MM.1S (cell line): ENCODE results near the gene TPD52L2.

ENCODE experiments used
- DNase-seq: peaks from one replicate; pipeline ENCODE4 v3.0.0-alpha.2; 2015
- H2AFZ ChIP-seq: fragments of 300-600 bp; sonication (generic); 2 replicates; pipeline ENCODE4 v1.6.0; 2016; ENCODE audit warnings: antibody characterized with exemption, low read length
- H3F3A ChIP-seq: fragments of 300-600 bp; sonication (generic); 2 replicates; pipeline ENCODE4 v1.6.1; 2016; ENCODE audit warnings: mild to moderate bottlenecking, antibody characterized with exemption, low read length, moderate library complexity, mixed read lengths; ENCODE audit not compliant: insufficient read depth
- H3K27ac ChIP-seq: fragments of 300-600 bp; sonication (generic); 2 replicates; pipeline ENCODE4 v1.5.1; 2016; ENCODE audit warnings: mild to moderate bottlenecking, low read length
- H3K27me3 ChIP-seq: fragments of 300-600 bp; sonication (generic); replicated peaks from 2 replicates; pipeline ENCODE4 v1.6.0; 2016; ENCODE audit warnings: low read length; ENCODE audit not compliant: insufficient read depth
- H3K36me3 ChIP-seq: fragments of 300-600 bp; sonication (generic); replicated peaks from 2 replicates; pipeline ENCODE4 v1.6.1; 2016; ENCODE audit warnings: mild to moderate bottlenecking, low read length, mixed read lengths; ENCODE audit not compliant: insufficient read depth
- H3K4me1 ChIP-seq: fragments of 300-600 bp; sonication (generic); 2 replicates; pipeline ENCODE4 v1.6.1; 2016; ENCODE audit warnings: low read length, mixed read lengths
- H3K4me2 ChIP-seq: fragments of 300-600 bp; sonication (generic); 2 replicates; pipeline ENCODE4 v1.6.0; 2016; ENCODE audit warnings: low read depth, low read length
- H3K4me3 ChIP-seq: fragments of 300-600 bp; sonication (generic); 2 replicates; pipeline ENCODE4 v1.5.1; 2016; ENCODE audit warnings: low read length, mixed read lengths
- H3K79me2 ChIP-seq: fragments of 300-600 bp; sonication (generic); 2 replicates; pipeline ENCODE4 v1.6.1; 2016; ENCODE audit warnings: mixed run types, low read length, mixed read lengths
- H3K9ac ChIP-seq: fragments of 300-600 bp; sonication (generic); 2 replicates; pipeline ENCODE4 v1.6.1; 2016; ENCODE audit warnings: low read length, mixed read lengths
- H3K9me2 ChIP-seq: fragments of 300-600 bp; sonication (generic); replicated peaks from 2 replicates; pipeline ENCODE4 v1.6.1; 2016; ENCODE audit warnings: mild to moderate bottlenecking, low read length, mixed read lengths; ENCODE audit not compliant: insufficient read depth
- H3K9me3 ChIP-seq: fragments of 300-600 bp; sonication (generic); replicated peaks from 2 replicates; pipeline ENCODE4 v1.6.1; 2016; ENCODE audit warnings: mild to moderate bottlenecking, low read length, mixed read lengths; ENCODE audit not compliant: insufficient read depth
- H4K20me1 ChIP-seq: fragments of 300-600 bp; sonication (generic); 2 replicates; pipeline ENCODE4 v1.6.1; 2016; ENCODE audit warnings: mild to moderate bottlenecking, low read length, moderate library complexity, mixed read lengths; ENCODE audit not compliant: insufficient read depth
- EZH2 ChIP-seq: fragments of 300-600 bp; sonication (generic); optimal IDR thresholded peaks from 2 replicates; pipeline ENCODE3; 2017; ENCODE audit warnings: low read depth, mild to moderate bottlenecking, antibody characterized with exemption, low read length, mixed read lengths
- EZH2phosphoT487 ChIP-seq: fragments of 300-600 bp; sonication (generic); IDR thresholded peaks from 2 replicates; pipeline ENCODE4 v1.6.1; 2018; ENCODE audit warnings: antibody characterized with exemption, low read length
- TF ChIP-seq, protein P1 (sequence below): fragments of 300-600 bp; sonication (generic); IDR thresholded peaks from 2 replicates; pipeline ENCODE4 v1.5.1; 2016; ENCODE audit warnings: antibody characterized with exemption, low read length, mixed read lengths

TPD52L2 gene

DNA sequence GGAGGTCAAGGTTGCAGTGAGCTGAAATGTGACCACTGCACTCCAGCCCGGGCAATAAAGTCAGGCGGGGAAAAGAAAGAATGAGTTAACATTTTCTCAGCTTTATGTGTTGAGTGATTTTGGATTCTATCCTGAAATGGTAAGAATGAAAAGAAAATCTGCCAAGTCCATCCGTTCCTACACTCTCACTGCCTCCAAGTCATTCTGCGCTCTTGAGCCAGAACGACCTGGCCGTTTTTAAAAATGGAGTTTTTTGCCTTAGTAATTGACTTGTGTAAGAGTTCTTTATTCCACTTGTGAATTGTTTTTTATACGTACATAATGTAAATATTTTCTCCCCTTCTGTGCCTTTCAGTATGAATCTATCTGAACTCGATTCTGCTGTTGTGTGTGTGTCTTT, 58.6 kb downstream of the TPD52L2 start:
- Histone ChIP-seq H3F3A (no peaks in the 10 kb centered on the region), H3K4me2 (no peak overlapping the region), H3K27me3 (no peaks in the 10 kb centered on the region), H3K4me1 (no peaks in the 10 kb centered on the region), H4K20me1 (no peaks in the 10 kb centered on the region), H3K27ac (no peak overlapping the region), H3K36me3 (peaks cover 5% of the 10 kb centered on the region; the same call in 1 of the 2 replicates), H3K4me3 (no peak overlapping the region), H3K79me2 (no peaks in the 10 kb centered on the region), H3K9me3 (no peaks in the 10 kb centered on the region), H3K9ac (no peak overlapping the region), H2AFZ (no peak overlapping the region), H3K9me2 (no peaks in the 10 kb centered on the region)
- no peak for DNase-seq
- no peak for TF ChIP-seq EZH2
- TF ChIP-seq EZH2phosphoT487 = no peak
- TF ChIP-seq, protein P1, sequence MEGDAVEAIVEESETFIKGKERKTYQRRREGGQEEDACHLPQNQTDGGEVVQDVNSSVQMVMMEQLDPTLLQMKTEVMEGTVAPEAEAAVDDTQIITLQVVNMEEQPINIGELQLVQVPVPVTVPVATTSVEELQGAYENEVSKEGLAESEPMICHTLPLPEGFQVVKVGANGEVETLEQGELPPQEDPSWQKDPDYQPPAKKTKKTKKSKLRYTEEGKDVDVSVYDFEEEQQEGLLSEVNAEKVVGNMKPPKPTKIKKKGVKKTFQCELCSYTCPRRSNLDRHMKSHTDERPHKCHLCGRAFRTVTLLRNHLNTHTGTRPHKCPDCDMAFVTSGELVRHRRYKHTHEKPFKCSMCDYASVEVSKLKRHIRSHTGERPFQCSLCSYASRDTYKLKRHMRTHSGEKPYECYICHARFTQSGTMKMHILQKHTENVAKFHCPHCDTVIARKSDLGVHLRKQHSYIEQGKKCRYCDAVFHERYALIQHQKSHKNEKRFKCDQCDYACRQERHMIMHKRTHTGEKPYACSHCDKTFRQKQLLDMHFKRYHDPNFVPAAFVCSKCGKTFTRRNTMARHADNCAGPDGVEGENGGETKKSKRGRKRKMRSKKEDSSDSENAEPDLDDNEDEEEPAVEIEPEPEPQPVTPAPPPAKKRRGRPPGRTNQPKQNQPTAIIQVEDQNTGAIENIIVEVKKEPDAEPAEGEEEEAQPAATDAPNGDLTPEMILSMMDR = no peak

GRCh38 chr20:63924241-63924640, 59.2 kb downstream of the TPD52L2 start:
- H3K27ac ChIP-seq = no peak overlapping the region
- no peaks in the 10 kb centered on the region for H3K9me3 ChIP-seq
- no peak overlapping the region for H2AFZ ChIP-seq
- H3K4me2 ChIP-seq = no peak overlapping the region
- peaks cover 5% of the 10 kb centered on the region; the same call in 1 of the 2 replicates for H3K36me3 ChIP-seq
- H3K4me3 ChIP-seq = no peak overlapping the region
- no peak for DNase-seq
- no peaks in the 10 kb centered on the region for H3K9me2 ChIP-seq
- H3K9ac ChIP-seq = no peak overlapping the region
- H3K79me2 ChIP-seq = no peaks in the 10 kb centered on the region
- H4K20me1 ChIP-seq = no peaks in the 10 kb centered on the region
- no peak for TF ChIP-seq EZH2
- TF ChIP-seq, protein P1 = no peak
- TF ChIP-seq EZH2phosphoT487 = no peak
- H3F3A ChIP-seq = no peaks in the 10 kb centered on the region
- no peaks in the 10 kb centered on the region for H3K27me3 ChIP-seq
- H3K4me1 ChIP-seq = no peaks in the 10 kb centered on the region

- Histone ChIP-seq H3K9ac (no peak overlapping the region), H3K27me3 (no peaks in the 10 kb centered on the region), H3K4me2 (no peak overlapping the region), H4K20me1 (no peaks in the 10 kb centered on the region), H3K4me1 (no peaks in the 10 kb centered on the region), H3K4me3 (no peak overlapping the region), H2AFZ (no peak overlapping the region), H3K27ac (no peak overlapping the region), H3K79me2 (no peaks in the 10 kb centered on the region), H3K9me3 (no peaks in the 10 kb centered on the region), H3K36me3 (peaks cover 5% of the 10 kb centered on the region; the same call in 1 of the 2 replicates), H3F3A (no peaks in the 10 kb centered on the region), H3K9me2 (no peaks in the 10 kb centered on the region)
- DNase-seq = no peak
- TF ChIP-seq EZH2phosphoT487 (no peak), EZH2 (no peak)
- TF ChIP-seq, protein P1 = no peak
Measured at GRCh38 chr20:63926298-63926697, 61.2 kb downstream of the TPD52L2 start.
